Stimulated activated CD4-positive, alpha-beta T cell treated with anti-CD3 and anti-CD28 coated beads, TNF-alpha, amount 100 ng/mL, for 4 hours (primary cell): ENCODE measurements around the gene PILRA.
"Not testable (repeated sequence)": the region's sequence is repeated elsewhere in the genome, so short reads cannot be mapped to it uniquely, and the experiment has no call there.

Experiments
- DNase-seq, 3 experiments: peaks; one replicate each; pipeline ENCODE4 v3.0.0-alpha.2; 2020; ENCODE audit warnings: low read depth in 3 of 3

PILRA gene

GRCh38 chr7:100378114-100378755 lies 4.9 kb downstream of the PILRA start:
- DNase-seq: no peak

GRCh38 chr7:100380196-100380595 lies 6.9 kb downstream of the PILRA start:
- no peak for DNase-seq

GRCh38 chr7:100381531-100382233 lies 8.4 kb downstream of the PILRA start:
- DNase-seq: not testable (repeated sequence)

GRCh38 chr7:100382234-100382853 lies 9.1 kb downstream of the PILRA start:
- DNase-seq: not testable (repeated sequence)

- DNase-seq: no peak
These were observed 11.5 kb downstream of the PILRA start for GRCh38 chr7:100384628-100385294.

- no peak for DNase-seq
These were observed 13.7 kb downstream of the PILRA start for GRCh38 chr7:100386940-100387339.

GRCh38 chr7:100387695-100388094 lies 14.4 kb downstream of the PILRA start:
- DNase-seq: no peak

- no peak for DNase-seq
These were observed 16.3 kb downstream of the PILRA start for GRCh38 chr7:100389437-100390088.

- DNase-seq: no peak
These were observed 17.2 kb downstream of the PILRA start for GRCh38 chr7:100390286-100391009.

- no peak for DNase-seq
These were observed 20.1 kb downstream of the PILRA start for GRCh38 chr7:100393233-100393905.

GRCh38 chr7:100394077-100394476 lies 20.8 kb downstream of the PILRA start:
- no peak for DNase-seq

GRCh38 chr7:100396421-100396982 lies 23.2 kb downstream of the PILRA start:
- DNase-seq: peak in 1 of 3 experiments; percentile 24

GRCh38 chr7:100397315-100398081 lies 24.2 kb downstream of the PILRA start:
- DNase-seq: no peak

- no peak for DNase-seq
These were observed 25.0 kb downstream of the PILRA start for GRCh38 chr7:100398239-100398638.

- DNase-seq: no peak
These were observed 26.8 kb downstream of the PILRA start for GRCh38 chr7:100400041-100400440.

GRCh38 chr7:100400656-100401055 lies 27.4 kb downstream of the PILRA start:
- no peak for DNase-seq

- no peak for DNase-seq
These were observed 28.5 kb downstream of the PILRA start for GRCh38 chr7:100401811-100402210.

GRCh38 chr7:100402241-100402640 lies 29.0 kb downstream of the PILRA start:
- no peak for DNase-seq

- DNase-seq: no peak
These were observed 33.5 kb downstream of the PILRA start for GRCh38 chr7:100406767-100407166.
